ENCODE measurements around the gene MAP2K6.
"Not testable (repeated sequence)": the region's sequence is repeated elsewhere in the genome, so short reads cannot be mapped to it uniquely, and the experiment has no call there.

Gene MAP2K6

GRCh38 chr17:69478916-69479315, 64.4 kb downstream of the MAP2K6 start:
- in situ Hi-C loops (cut with MboI; ENCODE audit: low sequenced_read_pairs, unreplicated experiment) = no loop called here
- no peak for DNase-seq (ENCODE audit: low spot score)
- no peak for TF ChIP-seq CTCF (IDR thresholded peaks at IDR 0.05; ENCODE audit: borderline replicate concordance, control extremely low read depth, extremely low read depth, insufficient read depth, missing control alignments)

GRCh38 chr17:69479756-69480155, 65.3 kb downstream of the MAP2K6 start:
- in situ Hi-C loops (cut with MboI; ENCODE audit: low sequenced_read_pairs, unreplicated experiment); DNase-seq (ENCODE audit: low spot score): not testable (repeated sequence)

GRCh38 chr17:69480245-69480644, 65.7 kb downstream of the MAP2K6 start:
- TF ChIP-seq CTCF (IDR thresholded peaks at IDR 0.05; ENCODE audit: borderline replicate concordance, control extremely low read depth, extremely low read depth, insufficient read depth, missing control alignments) = no peak
- in situ Hi-C loops (cut with MboI; ENCODE audit: low sequenced_read_pairs, unreplicated experiment) = no loop called here

GRCh38 chr17:69485251-69485661, 70.8 kb downstream of the MAP2K6 start:
- no peak for TF ChIP-seq CTCF (IDR thresholded peaks at IDR 0.05; ENCODE audit: borderline replicate concordance, control extremely low read depth, extremely low read depth, insufficient read depth, missing control alignments)
- in situ Hi-C loops (cut with MboI; ENCODE audit: low sequenced_read_pairs, unreplicated experiment) = no loop called here
- no peak for DNase-seq (ENCODE audit: low spot score)

More at GRCh38 chr17:69480245-69480644, 65.7 kb downstream of the MAP2K6 start:
- DNase-seq (ENCODE audit: low spot score) = no peak

- in situ Hi-C loops (cut with MboI; ENCODE audit: low sequenced_read_pairs, unreplicated experiment) = no loop called here
- no peak for TF ChIP-seq CTCF (IDR thresholded peaks at IDR 0.05; ENCODE audit: borderline replicate concordance, control extremely low read depth, extremely low read depth, insufficient read depth, missing control alignments)
- no peak for DNase-seq (ENCODE audit: low spot score)
These were observed 71.6 kb downstream of the MAP2K6 start for GRCh38 chr17:69485901-69486643.

GRCh38 chr17:69486779-69487637, 72.5 kb downstream of the MAP2K6 start:
- in situ Hi-C loops (cut with MboI; ENCODE audit: low sequenced_read_pairs, unreplicated experiment) = no loop called here
- no peak for DNase-seq (ENCODE audit: low spot score)
- no peak for TF ChIP-seq CTCF (IDR thresholded peaks at IDR 0.05; ENCODE audit: borderline replicate concordance, control extremely low read depth, extremely low read depth, insufficient read depth, missing control alignments)

- in situ Hi-C loops (cut with MboI; ENCODE audit: low sequenced_read_pairs, unreplicated experiment) = no loop called here
- TF ChIP-seq CTCF (IDR thresholded peaks at IDR 0.05; ENCODE audit: borderline replicate concordance, control extremely low read depth, extremely low read depth, insufficient read depth, missing control alignments) = no peak
- DNase-seq (ENCODE audit: low spot score) = no peak
These were observed 74.8 kb downstream of the MAP2K6 start for GRCh38 chr17:69489313-69489712.

All from GM13976 (cell line).